A549 (cell line): Measurements from ENCODE around the gene ARRDC3. TPM values are rescaled to one million over a fixed set of nuclear protein-coding genes. Genes with fewer than 3 reads are reported as not detected.
A peak's percentile ranks its signal among the peaks of the same experiment; 100 is the strongest.

ENCODE experiments used
- ATAC-seq, 2 experiments: fragments of 200-7000 bp in 1 of 2; fragments of >200 bp in 1 of 2; cut with Nextera tagmentation in 1 of 2; cut with Tn5 transposase in 1 of 2; 3 replicates each; pipeline versions ENCODE4 v1.8.0 to v1.9.1; 2018 to 2020; ENCODE audit warnings: mild to moderate bottlenecking in 1 of 2, moderate library complexity in 1 of 2
- CTCF ChIA-PET: fragments of 300-600 bp; sonication (Branson Sonifier 250); formaldehyde crosslinking; extraction: SDS; loops from one replicate; lab custom pipeline; 2021; ENCODE audit warnings: antibody characterized with exemption, inconsistent platforms; lab: Yijun Ruan, JAX
- POLR2A ChIA-PET: fragments of 350-600 bp; formaldehyde crosslinking; extraction: SDS; loops from one replicate; lab custom pipeline; 2021; ENCODE audit warnings: antibody characterized with exemption, inconsistent platforms; lab: Yijun Ruan, JAX
- DNase-seq, 2 experiments: peaks; one replicate each; pipeline versions ENCODE4 v3.0.0 to v3.0.0-alpha.2; 2011 to 2016; ENCODE audit warnings: low read depth in 1 of 2, low spot score in 1 of 2
- FAIRE-seq: peaks from 2 replicates; lab custom pipeline; 2011; peaks lifted over from hg19 to GRCh38; lab: Jason Lieb, UNC
- H3K27ac ChIP-seq, 2 experiments: fragments of >200 bp; sonication (Bioruptor Twin); formaldehyde crosslinking; 3 replicates each; pipeline ENCODE4 v1.5.1; 2016 to 2017
- H3K4me1 ChIP-seq: fragments of >200 bp; sonication (Bioruptor Twin); formaldehyde crosslinking; 3 replicates; pipeline ENCODE4 v1.6.1; 2016
- H3K4me2 ChIP-seq: fragments of >200 bp; sonication (Bioruptor Twin); formaldehyde crosslinking; 3 replicates; pipeline ENCODE4 v1.6.1; 2016
- H3K4me3 ChIP-seq: fragments of >200 bp; sonication (Bioruptor Twin); formaldehyde crosslinking; 3 replicates; pipeline ENCODE4 v1.5.1; 2016
- H3K9me3 ChIP-seq: fragments of >200 bp; sonication (Bioruptor Twin); formaldehyde crosslinking; 3 replicates; pipeline ENCODE4 v1.6.1; 2016
- FOSL2 ChIP-seq, 2 experiments: fragments of 450-650 bp in 1 of 2; fragments of >200 bp in 1 of 2; sonication (Bioruptor Twin) in 1 of 2; formaldehyde crosslinking; IDR thresholded peaks; 2 replicates each; pipeline versions ENCODE4 v1.5.0 to v1.6.1; 2016 to 2020; ENCODE audit warnings: mild to moderate bottlenecking in 1 of 2, moderate library complexity in 1 of 2
- HDAC2 ChIP-seq: fragments of 200-600 bp; sonication (generic); IDR thresholded peaks from 2 replicates; pipeline ENCODE4 v1.6.1; 2016
- KDM1A ChIP-seq: fragments of 200-600 bp; sonication (generic); IDR thresholded peaks from 2 replicates; pipeline ENCODE4 v1.6.1; 2016; ENCODE audit warnings: low read depth, mild to moderate bottlenecking
- POLR2AphosphoS2 ChIP-seq: conservative IDR thresholded peaks from 2 replicates; pipeline ENCODE4 v1.6.1; 2012; ENCODE audit warnings: low read length, improper control_type of control experiment, inconsistent platforms
- RAD21 ChIP-seq, 2 experiments: fragments of >200 bp in 1 of 2; sonication (Bioruptor Twin) in 1 of 2; formaldehyde crosslinking in 1 of 2; IDR thresholded peaks in 1 of 2; conservative IDR thresholded peaks in 1 of 2; 2 replicates in 1 of 2; 3 replicates in 1 of 2; pipeline ENCODE4 v1.6.1; 2012 to 2018; ENCODE audit warnings: inconsistent platforms in 1 of 2
- SREBF2 ChIP-seq: fragments of 450-650 bp; IDR thresholded peaks from 2 replicates; pipeline ENCODE4 v1.6.1; 2014; ENCODE audit warnings: mild to moderate bottlenecking, moderate library complexity
- TFCP2L1 ChIP-seq: fragments of 250-450 bp; sonication (Bioruptor Pico); IDR thresholded peaks from 2 replicates; pipeline ENCODE4 v1.5.0; 2021; ENCODE audit warnings: mild to moderate bottlenecking
- ZC3H11A ChIP-seq: fragments of 450-650 bp; IDR thresholded peaks from 2 replicates; pipeline ENCODE4 v1.6.1; 2014; ENCODE audit warnings: antibody characterized with exemption, mild to moderate bottlenecking
- ZNF302 ChIP-seq: fragments of 250-450 bp; sonication (Bioruptor Pico); IDR thresholded peaks from 2 replicates; pipeline ENCODE4 v1.9.0; 2021; ENCODE audit warnings: inconsistent platforms, mild to moderate bottlenecking, moderate library complexity
- WGBS: methylation state at CpG from one replicate; pipeline ENCODE4 v1.1.6; 2017; ENCODE audit errors: missing lambda C conversion rate; 5-methylcytosine and 5-hydroxymethylcytosine counted together
- polyA plus RNA-seq, 4 experiments: library from polyadenylated mRNA; depleted of rRNA in 3 of 4; stranded (reverse); fragments of >200 nt; fragmentation: RNase III in 1 of 4; extraction: RNeasy Plus Mini Kit Qiagen cat#74134 plus additional on column Dnase treatment in 1 of 4; gene quantifications; 2 replicates in 3 of 4; 3 replicates in 1 of 4; pipeline ENCODE4 v1.2.3, GENCODE V29; 2011 to 2017
- TF ChIP-seq, protein P1 (sequence below): fragments of 250-450 bp; sonication (Bioruptor Pico); IDR thresholded peaks from 2 replicates; pipeline ENCODE4 v1.5.0; 2020; ENCODE audit warnings: low read depth, mild to moderate bottlenecking, moderate library complexity
- TF ChIP-seq, protein P2 (sequence below): fragments of 150-350 bp; IDR thresholded peaks from 2 replicates; pipeline ENCODE4 v1.6.1; 2014; ENCODE audit warnings: low read depth, mild to moderate bottlenecking, low read length

Gene ARRDC3
- polyA plus RNA-seq, 2 of the 4 experiments (the other 2 are of a cell fraction): 9.9 to 36.3 TPM

DNA sequence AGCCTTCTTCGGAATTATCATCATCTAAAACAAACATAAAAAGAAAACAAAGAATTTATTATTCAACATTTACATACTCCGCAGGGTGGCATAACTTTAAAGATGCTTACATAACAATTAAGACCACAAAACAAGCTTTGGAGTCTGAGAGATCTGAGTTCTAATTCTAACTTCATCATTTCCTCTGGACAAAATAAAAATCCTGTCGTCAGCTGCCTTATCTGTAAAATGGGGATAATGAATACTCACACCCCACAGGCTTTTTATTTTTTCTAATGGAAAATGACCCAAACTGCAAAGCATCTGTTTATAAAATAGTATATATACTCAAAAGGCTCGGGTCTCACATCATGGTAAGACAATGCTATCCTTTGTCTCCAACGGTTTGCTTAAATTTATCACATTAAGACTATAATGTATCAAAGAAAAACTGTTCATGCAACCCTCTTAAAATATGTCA is 4.3 kb downstream of the ARRDC3 start:
- DNase-seq (no peak), ATAC-seq (no peak), FAIRE-seq (no peak)
- ChIA-PET POLR2A (interaction anchor here (0.9 to 1.7 kb wide), 3 partner anchors 12 to 98 kb away, joined by 4 to 7 read pairs (median 7); no protein-coding TSS in a partner anchor), CTCF (interaction anchor here (0.8 to 1.4 kb wide), 2 partner anchors 447 to 512 kb away, joined by 3 to 4 read pairs; no protein-coding TSS in a partner anchor)
- Histone ChIP-seq H3K27ac (peak overlapping the region; percentile 86 to 91), H3K4me1 (peaks cover 28% of the 10 kb centered on the region; the same call in 2 of the 3 replicates), H3K4me3 (peak overlapping the region; percentile 60), H3K9me3 (no peaks in the 10 kb centered on the region), H3K4me2 (peak overlapping the region; percentile 85)
- WGBS: 2% methylated on average over 5 of the region's 5 CpGs
- TF ChIP-seq KDM1A (peak; percentile 40; the same call in 1 of the 2 replicates), ZNF302 (no peak), ZC3H11A (no peak), HDAC2 (no peak)
- TF ChIP-seq, protein P1, sequence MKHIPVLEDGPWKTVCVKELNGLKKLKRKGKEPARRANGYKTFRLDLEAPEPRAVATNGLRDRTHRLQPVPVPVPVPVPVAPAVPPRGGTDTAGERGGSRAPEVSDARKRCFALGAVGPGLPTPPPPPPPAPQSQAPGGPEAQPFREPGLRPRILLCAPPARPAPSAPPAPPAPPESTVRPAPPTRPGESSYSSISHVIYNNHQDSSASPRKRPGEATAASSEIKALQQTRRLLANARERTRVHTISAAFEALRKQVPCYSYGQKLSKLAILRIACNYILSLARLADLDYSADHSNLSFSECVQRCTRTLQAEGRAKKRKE (CRISPR knock-in tag): no peak

DNA sequence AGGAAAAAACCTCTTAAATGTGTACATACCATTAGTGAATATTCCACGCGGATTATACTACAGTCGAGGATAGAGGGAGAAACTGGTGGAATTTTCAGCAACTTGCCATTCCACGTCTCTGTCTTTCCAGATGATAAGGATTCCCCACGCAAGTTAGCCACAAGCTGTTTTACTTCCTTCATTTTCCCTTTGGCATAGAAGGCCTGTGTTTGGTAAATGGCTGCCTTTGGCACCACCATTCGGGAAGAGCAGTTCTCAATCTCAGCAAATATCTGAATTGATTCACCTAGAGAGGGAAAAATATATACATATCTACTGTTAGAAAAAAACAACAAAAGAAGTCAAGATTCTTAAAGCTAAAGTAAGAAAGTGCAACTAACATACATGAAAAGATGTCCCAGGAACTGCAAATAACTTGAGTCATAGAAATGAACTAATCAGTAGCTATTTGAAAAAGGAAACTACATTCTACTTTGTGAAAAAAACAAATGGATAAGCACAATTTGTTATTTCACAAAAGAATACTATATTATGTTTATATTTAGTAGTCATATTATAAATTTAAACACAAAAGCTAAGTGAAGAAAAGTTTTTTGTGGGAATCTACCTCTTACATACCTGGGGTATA is 8.1 kb downstream of the ARRDC3 start:
- peaks cover 45% of the 10 kb centered on the region; the same call in 2 of the 3 replicates for H3K4me1 ChIP-seq
- ChIA-PET POLR2A (interaction anchor here (1.1 kb wide), 1 partner anchor 8 kb away, joined by 4 read pairs; the partner anchor contains the start of gene ARRDC3), CTCF (interaction anchor here (0.7 to 1.8 kb wide), 5 partner anchors 10 to 509 kb away, joined by 3 to 7 read pairs (median 3); no protein-coding TSS in a partner anchor)
- H3K27ac ChIP-seq: peak overlapping the region in 1 of 2 experiments; percentile 54; a peak in 2 of 6 replicates
- 85% methylated on average over 6 of the region's 6 CpGs for WGBS
- no peak overlapping the region for H3K4me3 ChIP-seq
- TF ChIP-seq RAD21 (conservative IDR thresholded peaks at IDR 0.05 in 1 of 2, IDR thresholded peaks at IDR 0.05 in 1 of 2): no peak
- TF ChIP-seq, protein P2, sequence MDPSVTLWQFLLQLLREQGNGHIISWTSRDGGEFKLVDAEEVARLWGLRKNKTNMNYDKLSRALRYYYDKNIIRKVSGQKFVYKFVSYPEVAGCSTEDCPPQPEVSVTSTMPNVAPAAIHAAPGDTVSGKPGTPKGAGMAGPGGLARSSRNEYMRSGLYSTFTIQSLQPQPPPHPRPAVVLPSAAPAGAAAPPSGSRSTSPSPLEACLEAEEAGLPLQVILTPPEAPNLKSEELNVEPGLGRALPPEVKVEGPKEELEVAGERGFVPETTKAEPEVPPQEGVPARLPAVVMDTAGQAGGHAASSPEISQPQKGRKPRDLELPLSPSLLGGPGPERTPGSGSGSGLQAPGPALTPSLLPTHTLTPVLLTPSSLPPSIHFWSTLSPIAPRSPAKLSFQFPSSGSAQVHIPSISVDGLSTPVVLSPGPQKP: no peak
- peak; percentile 28 for FAIRE-seq
- no peaks in the 10 kb centered on the region for H3K9me3 ChIP-seq
- no peak for ATAC-seq
- no peak overlapping the region for H3K4me2 ChIP-seq
- no peak for DNase-seq

DNA sequence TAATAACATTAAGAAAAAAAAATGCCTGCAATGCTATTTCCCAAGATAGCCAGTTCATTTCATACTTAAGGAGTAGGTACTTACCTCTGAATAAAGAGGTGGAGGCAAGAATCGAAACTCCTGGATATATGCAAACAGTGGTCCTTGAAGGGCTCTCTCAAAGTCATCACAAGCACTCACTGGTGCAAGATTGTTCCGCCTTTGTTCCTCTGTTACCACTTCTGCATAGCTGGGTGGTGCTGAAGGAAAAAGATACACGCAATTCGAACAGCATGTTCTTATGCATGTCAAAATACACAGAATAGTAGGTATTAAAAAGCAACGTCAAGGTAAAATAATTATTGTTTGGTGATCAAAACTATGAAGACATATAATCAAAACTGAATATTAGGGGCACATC is 9.5 kb downstream of the ARRDC3 start:
- WGBS: 89% methylated on average over 5 of the region's 5 CpGs
- CTCF ChIA-PET: interaction anchor here (1.8 kb wide), 1 partner anchor 11 kb away, joined by 7 read pairs; no protein-coding TSS in a partner anchor

DNA sequence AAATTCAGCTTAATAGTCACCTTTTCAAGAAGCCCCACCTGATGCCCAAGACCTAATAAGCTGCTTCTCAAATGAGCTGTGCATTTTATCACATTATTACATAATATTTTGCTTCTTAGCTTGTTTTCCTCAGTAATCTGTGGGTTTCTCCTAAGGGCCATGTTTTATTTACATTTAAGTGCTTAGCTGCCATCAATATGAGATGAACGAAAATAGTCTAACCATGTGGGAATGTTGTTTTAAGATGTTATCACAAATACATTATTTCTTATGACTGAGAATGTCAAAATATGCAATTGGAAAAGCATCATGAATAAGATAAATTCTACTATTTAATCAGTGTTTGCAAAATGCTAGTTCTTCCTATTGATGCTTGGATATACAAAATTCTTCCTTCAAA is 10.1 kb downstream of the ARRDC3 start:
- no peak for DNase-seq
- H3K4me2 ChIP-seq: no peak overlapping the region
- H3K4me1 ChIP-seq: peaks cover 42% of the 10 kb centered on the region; the same call in 2 of the 3 replicates
- peak; percentile 46 for FAIRE-seq
- WGBS: 77% methylated on average over 1 of the region's 1 CpG
- no peak overlapping the region for H3K27ac ChIP-seq
- no peaks in the 10 kb centered on the region for H3K9me3 ChIP-seq
- CTCF ChIA-PET: interaction anchor here (0.7 to 1.3 kb wide), 2 partner anchors 13 to 350 kb away, joined by 3 to 4 read pairs; no protein-coding TSS in a partner anchor
- H3K4me3 ChIP-seq: no peak overlapping the region
- no peak for ATAC-seq
- POLR2A ChIA-PET: interaction anchor here (0.9 to 2.4 kb wide), 3 partner anchors 7 to 92 kb away, joined by 5 to 14 read pairs (median 6); partner anchors contain the start of gene ARRDC3
- TF ChIP-seq POLR2AphosphoS2 (no peak), ZNF302 (no peak)

More for the DNA sequence above, 9.5 kb downstream of the ARRDC3 start:
- FAIRE-seq (no peak), ATAC-seq (no peak), DNase-seq (no peak)
- Histone ChIP-seq H3K4me3 (no peak overlapping the region), H3K9me3 (no peaks in the 10 kb centered on the region), H3K27ac (no peak overlapping the region), H3K4me1 (peaks cover 45% of the 10 kb centered on the region; the same call in 2 of the 3 replicates), H3K4me2 (no peak overlapping the region)
- TF ChIP-seq TFCP2L1 (CRISPR knock-in tag) (no peak), FOSL2 (IDR thresholded peaks at IDR 0.05) (no peak), FOSL2 (CRISPR knock-in tag; IDR thresholded peaks at IDR 0.05) (no peak), SREBF2 (no peak)
- POLR2A ChIA-PET: no interaction called here
